Colon (tissue), 2 donors: ENCODE results near the gene ADSS1.

ENCODE experiments used
- FAIRE-seq: peaks from 2 replicates; lab custom pipeline; 2012; peaks lifted over from hg19 to GRCh38; lab: Jason Lieb, UNC
- donor health status: control.
- donor health status: control.

Gene ADSS1

GRCh38 chr14:104700225-104700651, 23.8 kb upstream of the ADSS1 start:
- no peak for FAIRE-seq

GRCh38 chr14:104700747-104701217, 23.2 kb upstream of the ADSS1 start:
- FAIRE-seq: no peak

DNA sequence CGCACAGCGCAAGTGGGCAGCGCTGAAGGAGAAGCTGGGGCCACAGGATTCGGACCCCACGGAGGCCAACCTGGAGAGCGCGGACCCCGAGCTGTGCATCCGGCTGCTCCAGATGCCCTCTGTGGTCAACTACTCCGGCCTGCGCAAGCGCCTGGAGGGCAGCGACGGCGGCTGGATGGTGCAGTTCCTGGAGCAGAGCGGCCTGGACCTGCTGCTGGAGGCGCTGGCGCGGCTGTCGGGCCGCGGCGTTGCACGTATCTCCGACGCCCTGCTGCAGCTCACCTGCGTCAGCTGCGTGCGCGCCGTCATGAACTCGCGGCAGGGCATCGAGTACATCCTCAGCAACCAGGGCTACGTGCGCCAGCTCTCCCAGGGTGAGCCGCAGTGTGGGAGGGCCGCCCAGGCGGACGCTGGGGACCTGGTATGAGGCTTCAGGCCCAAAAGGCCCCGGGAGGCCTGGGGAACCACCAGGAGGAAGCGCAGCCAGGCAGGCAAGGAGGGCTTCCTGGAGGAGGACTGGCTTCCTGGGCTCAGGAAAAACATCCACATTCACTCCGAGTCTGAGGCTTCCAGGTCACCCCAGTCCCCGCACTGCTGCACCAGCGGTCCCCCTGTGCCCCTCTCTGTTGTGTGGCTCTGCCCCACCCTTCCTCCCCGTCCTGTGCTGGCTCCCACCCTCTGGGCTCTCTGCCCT, 22.5 kb upstream of the ADSS1 start:
- no peak for FAIRE-seq

- no peak for FAIRE-seq
Observed at GRCh38 chr14:104702106-104702505, 21.9 kb upstream of the ADSS1 start.

DNA sequence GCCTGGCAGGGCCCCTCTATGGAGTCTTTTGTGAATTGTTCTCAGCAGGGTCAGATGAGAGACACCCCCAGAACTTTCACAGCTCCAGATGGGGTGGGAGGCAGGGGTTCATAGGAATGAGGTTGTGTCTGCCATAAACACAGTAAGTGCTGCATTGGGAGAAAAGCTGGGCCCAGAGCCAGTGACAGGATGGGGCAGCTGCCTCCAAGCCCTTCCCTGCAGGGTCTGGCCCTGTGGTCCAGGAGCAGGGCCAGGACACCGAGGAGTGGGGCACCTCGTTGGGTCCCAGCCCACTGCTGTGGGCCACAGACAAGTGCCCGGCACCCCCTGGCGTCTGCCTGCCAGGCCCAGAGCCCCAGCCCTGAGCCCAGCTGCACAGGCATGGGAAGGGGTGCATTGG, 21.4 kb upstream of the ADSS1 start:
- FAIRE-seq: no peak

GRCh38 chr14:104703269-104703668, 20.8 kb upstream of the ADSS1 start:
- no peak for FAIRE-seq

GRCh38 chr14:104704252-104704651, 19.8 kb upstream of the ADSS1 start:
- FAIRE-seq: no peak

- FAIRE-seq: no peak
Observed at GRCh38 chr14:104705340-104706047, 18.5 kb upstream of the ADSS1 start.

DNA sequence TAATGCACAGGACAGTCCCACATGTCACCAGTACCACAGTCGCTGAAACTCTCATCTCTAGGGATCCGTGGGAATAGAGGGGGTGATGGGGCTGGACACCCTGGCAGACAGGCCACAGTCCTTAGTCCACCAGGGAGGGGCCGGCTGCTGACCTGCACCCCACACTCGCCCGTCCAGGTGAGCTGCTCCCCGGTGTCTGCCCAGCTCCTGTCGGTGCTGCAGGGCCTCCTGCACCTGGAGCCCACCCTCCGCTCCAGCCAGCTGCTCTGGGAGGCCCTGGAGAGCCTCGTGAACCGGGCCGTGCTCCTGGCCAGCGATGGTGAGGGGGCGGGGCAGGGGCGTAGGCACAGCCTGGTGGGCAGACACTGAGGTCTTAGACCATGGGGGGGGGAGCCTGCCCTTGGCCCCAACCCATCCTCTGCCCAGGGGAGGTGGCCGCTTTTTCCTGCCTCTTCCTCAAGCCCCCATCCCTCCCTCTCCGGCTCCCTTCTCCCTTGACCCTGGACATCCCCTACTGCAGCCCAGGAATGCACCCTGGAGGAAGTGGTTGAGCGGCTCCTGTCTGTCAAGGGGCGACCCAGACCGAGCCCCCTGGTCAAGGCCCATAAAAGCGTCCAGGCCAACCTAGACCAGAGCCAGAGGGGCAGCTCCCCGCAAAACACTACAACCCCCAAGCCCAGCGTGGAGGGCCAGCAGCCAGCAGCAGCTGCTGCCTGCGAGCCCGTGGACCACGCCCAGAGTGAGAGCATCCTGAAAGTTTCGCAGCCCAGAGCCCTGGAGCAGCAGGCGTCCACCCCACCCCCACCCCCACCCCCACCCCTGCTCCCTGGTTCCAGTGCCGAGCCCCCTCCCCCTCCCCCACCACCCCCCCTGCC, 17.1 kb upstream of the ADSS1 start:
- FAIRE-seq: no peak

DNA sequence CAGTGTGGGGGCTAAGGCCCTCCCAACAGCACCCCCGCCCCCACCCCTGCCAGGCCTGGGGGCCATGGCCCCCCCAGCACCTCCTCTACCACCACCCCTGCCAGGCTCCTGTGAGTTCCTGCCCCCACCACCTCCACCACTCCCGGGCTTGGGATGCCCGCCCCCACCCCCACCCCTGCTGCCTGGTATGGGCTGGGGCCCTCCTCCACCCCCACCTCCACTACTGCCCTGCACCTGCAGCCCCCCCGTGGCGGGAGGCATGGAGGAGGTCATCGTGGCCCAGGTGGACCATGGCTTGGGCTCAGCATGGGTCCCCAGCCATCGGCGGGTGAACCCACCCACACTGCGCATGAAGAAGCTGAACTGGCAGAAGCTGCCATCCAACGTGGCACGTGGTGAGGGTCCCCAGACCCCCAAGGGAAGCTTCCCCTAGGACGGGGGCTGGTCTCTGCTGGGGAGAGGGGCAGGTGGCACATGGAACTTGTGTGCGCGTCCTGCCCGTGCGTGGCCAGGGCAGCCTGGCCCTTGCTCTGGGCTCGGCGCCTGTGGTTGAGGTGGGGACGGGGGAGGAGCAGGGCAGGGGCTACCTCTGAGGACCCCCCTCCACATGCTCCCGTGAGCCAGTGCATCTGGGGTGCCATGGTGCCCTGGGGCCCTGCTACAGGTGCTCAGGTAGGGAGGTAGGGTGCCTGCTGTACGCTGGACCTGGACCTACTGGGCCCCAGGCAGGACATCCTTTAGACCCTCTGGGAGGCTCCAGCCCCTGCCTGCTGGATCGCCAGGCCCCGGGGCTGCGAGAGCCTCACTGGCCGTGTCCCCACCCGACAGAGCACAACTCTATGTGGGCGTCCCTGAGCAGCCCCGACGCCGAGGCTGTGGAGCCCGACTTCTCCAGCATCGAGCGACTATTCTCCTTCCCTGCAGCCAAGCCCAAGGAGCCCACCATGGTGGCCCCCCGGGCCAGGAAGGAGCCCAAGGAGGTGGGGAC, 16.1 kb upstream of the ADSS1 start:
- FAIRE-seq: no peak

GRCh38 chr14:104708606-104709268, 15.3 kb upstream of the ADSS1 start:
- FAIRE-seq: no peak

GRCh38 chr14:104709387-104710039, 14.5 kb upstream of the ADSS1 start:
- FAIRE-seq: no peak

DNA sequence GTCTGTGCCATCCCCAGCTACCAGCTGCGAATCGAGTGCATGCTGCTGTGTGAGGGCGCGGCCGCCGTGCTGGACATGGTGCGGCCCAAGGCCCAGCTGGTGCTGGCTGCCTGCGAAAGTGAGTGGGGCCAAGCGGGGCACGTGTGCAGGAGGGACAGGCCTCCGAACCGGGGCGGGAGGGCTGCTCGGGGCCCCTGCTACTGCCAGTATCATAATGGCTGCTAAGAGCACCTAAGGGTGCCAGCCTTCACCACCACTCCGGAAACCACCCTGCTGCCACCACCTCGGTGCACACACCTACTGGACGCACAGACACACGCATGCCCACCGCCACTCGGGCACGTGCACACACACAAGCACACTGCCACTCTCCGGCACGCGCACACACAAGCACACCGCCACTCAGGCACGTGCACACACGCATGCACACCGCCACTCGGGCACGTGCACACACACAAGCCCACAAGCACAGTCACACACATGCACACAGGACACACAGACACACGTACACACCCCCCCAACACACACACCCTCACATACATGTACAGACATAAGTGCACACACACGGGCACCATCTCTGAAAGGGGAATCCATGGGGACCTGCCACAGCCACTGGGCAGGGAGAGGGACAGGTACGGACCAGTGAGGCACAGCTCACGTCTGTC, 13.8 kb upstream of the ADSS1 start:
- FAIRE-seq: no peak

- FAIRE-seq: no peak
Observed at GRCh38 chr14:104712881-104713734, 10.9 kb upstream of the ADSS1 start.

DNA sequence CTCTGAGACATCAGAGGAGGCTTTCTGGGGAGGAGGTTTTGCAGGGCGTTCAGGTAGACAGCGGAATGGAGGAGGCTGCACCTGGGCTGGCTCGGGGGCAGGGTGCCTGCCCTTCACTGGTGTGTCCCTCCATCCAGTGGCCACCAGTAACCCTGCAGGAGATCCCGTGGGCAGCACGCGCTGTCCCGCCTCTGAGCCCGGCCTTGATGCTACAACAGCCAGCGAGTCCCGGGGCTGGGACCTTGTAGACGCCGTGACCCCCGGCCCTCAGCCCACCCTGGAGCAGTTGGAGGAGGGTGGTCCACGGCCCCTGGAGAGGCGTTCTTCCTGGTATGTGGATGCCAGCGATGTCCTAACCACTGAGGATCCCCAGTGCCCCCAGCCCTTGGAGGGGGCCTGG, 10.0 kb upstream of the ADSS1 start:
- FAIRE-seq: no peak

- FAIRE-seq: no peak
Observed at GRCh38 chr14:104714681-104715080, 9.3 kb upstream of the ADSS1 start.

DNA sequence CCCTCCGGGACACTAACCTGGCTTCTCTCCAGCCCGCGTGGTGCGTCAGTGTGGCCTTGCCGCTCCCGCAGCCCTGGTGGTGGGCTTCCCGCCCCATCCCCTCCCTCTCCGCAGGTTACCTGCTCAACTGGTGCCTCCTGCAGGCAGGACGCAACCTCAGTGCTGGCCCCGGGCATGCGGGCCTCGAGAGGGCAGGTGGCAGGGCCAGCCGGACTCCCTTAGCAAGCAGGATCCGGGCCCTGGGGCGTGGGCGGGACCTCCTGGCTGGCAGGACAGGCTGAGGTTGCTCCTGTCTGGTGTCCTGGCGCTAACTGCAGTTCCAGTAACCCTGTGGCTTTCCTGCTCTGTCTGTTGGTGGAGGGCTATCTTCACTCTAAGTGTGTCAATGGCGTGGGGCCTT, 8.6 kb upstream of the ADSS1 start:
- no peak for FAIRE-seq

- no peak for FAIRE-seq
Observed at GRCh38 chr14:104715871-104716270, 8.2 kb upstream of the ADSS1 start.

GRCh38 chr14:104717137-104717536, 6.9 kb upstream of the ADSS1 start:
- no peak for FAIRE-seq
